GM12878 (cell line): ENCODE measurements around the gene CFAP61. TPM values are rescaled to one million over a fixed set of nuclear protein-coding genes. Genes with fewer than 3 reads are reported as not detected.

Experiments used
- ATAC-seq: fragments of 200-7000 bp; cut with Tn5 transposase; 3 replicates; pipeline ENCODE4 v1.9.1; 2020; ENCODE audit warnings: mild to moderate bottlenecking, moderate library complexity
- BruUV-seq: library from RNA; stranded (reverse); fragments of 400-500 nt; replicated peaks from 2 replicates; lab custom pipeline; 2021; lab: Mats Ljungman, UMichigan
- CTCF ChIA-PET: fragments of 300-600 bp; sonication (Branson Sonifier 250); formaldehyde crosslinking; extraction: SDS; loops from one replicate; lab custom pipeline; 2021; ENCODE audit warnings: inconsistent platforms; lab: Yijun Ruan, JAX
- POLR2A ChIA-PET: fragments of 350-600 bp; formaldehyde crosslinking; extraction: SDS; loops from one replicate; lab custom pipeline; 2021; ENCODE audit warnings: inconsistent platforms; lab: Charles Lee
- RAD21 ChIA-PET: fragments of 300-600 bp; sonication (Branson Sonifier 250); formaldehyde crosslinking; loops from one replicate; lab custom pipeline; 2023; ENCODE audit warnings: antibody characterized with exemption; ENCODE audit not compliant: unreplicated experiment; lab: Charles Lee
- SMC1A ChIA-PET: fragments of 300-600 bp; sonication (Branson Sonifier 250); formaldehyde crosslinking; loops from one replicate; lab custom pipeline; 2023; ENCODE audit not compliant: unreplicated experiment, uncharacterized antibody; lab: Charles Lee
- DNase-seq: peaks from one replicate; pipeline ENCODE4 v3.0.0-alpha.2; 2011; ENCODE audit warnings: low read depth, low spot score
- FAIRE-seq: peaks from 3 replicates; lab custom pipeline; 2011; peaks lifted over from hg19 to GRCh38; lab: Jason Lieb, UNC
- H2AFZ ChIP-seq: 2 replicates; pipeline ENCODE4 v1.6.0; 2011; ENCODE audit warnings: low read depth, low read length, control low read depth; ENCODE audit not compliant: control insufficient read depth
- H3K27ac ChIP-seq: 2 replicates; pipeline ENCODE4 v1.5.1; 2011; ENCODE audit warnings: control low read depth; ENCODE audit not compliant: control insufficient read depth, insufficient read depth
- H3K27me3 ChIP-seq, 2 experiments: replicated peaks in 1 of 2; 2 replicates each; pipeline versions ENCODE4 v1.6.0 to v1.6.1; 2011; ENCODE audit warnings: low read length in 1 of 2; ENCODE audit not compliant: control insufficient read depth in 2 of 2, insufficient read depth in 2 of 2
- H3K36me3 ChIP-seq, 2 experiments: 2 replicates each; pipeline ENCODE4 v1.5.1; 2011; ENCODE audit warnings: low read length in 1 of 2; ENCODE audit not compliant: control insufficient read depth in 2 of 2, insufficient read depth in 2 of 2
- H3K4me1 ChIP-seq: 2 replicates; pipeline ENCODE4 v1.6.1; 2011; ENCODE audit warnings: mild to moderate bottlenecking, low read length, moderate library complexity, mixed read lengths; ENCODE audit not compliant: control insufficient read depth, insufficient read depth
- H3K4me2 ChIP-seq: 2 replicates; pipeline ENCODE4 v1.6.0; 2011; ENCODE audit warnings: control low read depth; ENCODE audit not compliant: control insufficient read depth, insufficient read depth
- H3K4me3 ChIP-seq: fragments of 200-600 bp; sonication (generic); 2 replicates; pipeline ENCODE4 v1.5.1; 2016
- H3K79me2 ChIP-seq: 2 replicates; pipeline ENCODE4 v1.6.0; 2011; ENCODE audit warnings: low read length; ENCODE audit not compliant: control insufficient read depth, insufficient read depth
- H3K9ac ChIP-seq: 2 replicates; pipeline ENCODE4 v1.8.0; 2011; ENCODE audit warnings: low read length, control low read depth, mixed read lengths; ENCODE audit not compliant: control insufficient read depth, insufficient read depth
- H3K9me3 ChIP-seq: replicated peaks from 3 replicates; pipeline ENCODE4 v1.5.1; 2011; ENCODE audit warnings: mild to moderate bottlenecking, low read length; ENCODE audit not compliant: control insufficient read depth, insufficient read depth
- H4K20me1 ChIP-seq: 2 replicates; pipeline ENCODE4 v1.6.0; 2011; ENCODE audit not compliant: control insufficient read depth, insufficient read depth
- GABPA ChIP-seq: IDR thresholded peaks from 2 replicates; pipeline ENCODE4 v1.6.1; 2014; ENCODE audit warnings: antibody characterized with exemption, low read depth, mild to moderate bottlenecking, inconsistent platforms
- MTA2 ChIP-seq: fragments of 450-650 bp; IDR thresholded peaks from 2 replicates; pipeline ENCODE4 v1.6.1; 2016; ENCODE audit warnings: low read depth, mild to moderate bottlenecking, moderate library complexity
- NFXL1 ChIP-seq: fragments of 450-650 bp; IDR thresholded peaks from 2 replicates; pipeline ENCODE4 v1.6.1; 2017; ENCODE audit warnings: antibody characterized with exemption, mild to moderate bottlenecking, borderline replicate concordance
- NR2F1 ChIP-seq: fragments of 450-650 bp; conservative IDR thresholded peaks from 2 replicates; pipeline ENCODE4 v1.6.1; 2017; ENCODE audit warnings: mild to moderate bottlenecking
- POU2F2 ChIP-seq: IDR thresholded peaks from 3 replicates; pipeline ENCODE4 v1.6.1; 2011; ENCODE audit warnings: low read depth, mild to moderate bottlenecking, low read length, borderline replicate concordance
- RBBP5 ChIP-seq: fragments of 200-600 bp; sonication (generic); conservative IDR thresholded peaks from 2 replicates; pipeline ENCODE4 v1.6.1; 2016
- RELA ChIP-seq: fragments of 450-650 bp; IDR thresholded peaks from 2 replicates; pipeline ENCODE4 v1.8.0; 2014; ENCODE audit warnings: borderline replicate concordance; ENCODE audit not compliant: partially characterized antibody
- ZNF274 ChIP-seq: IDR thresholded peaks from one replicate; pipeline ENCODE4 v1.8.0; 2011; ENCODE audit not compliant: insufficient read length, insufficient read depth
- WGBS: methylation state at CpG from one replicate; pipeline ENCODE4 v1.1.6; 2016; ENCODE audit warnings: low lambda C conversion rate; ENCODE audit not compliant: insufficient replicate concordance, insufficient coverage; ENCODE audit errors: missing lambda C conversion rate; 5-methylcytosine and 5-hydroxymethylcytosine counted together
- in situ Hi-C: fragments of 300-500 bp; cut with MboI; formaldehyde crosslinking; loops from 9 replicates; pipeline ENCODE4 v1.14.3; 2018; ENCODE audit warnings: mixed read lengths
- intact Hi-C: fragments of 100-400 bp; cut with micrococcal nuclease; formaldehyde crosslinking; loops from one replicate; pipeline ENCODE4 v1.14.2; 2022; ENCODE audit not compliant: unreplicated experiment
- polyA plus RNA-seq, 11 experiments: library from polyadenylated mRNA; depleted of rRNA in 4 of 11; unstranded in 6 of 11; stranded (reverse) in 5 of 11; fragments of >200 nt; fragmentation: Nextera tagmentation in 4 of 11; fragmentation: Illumina TruSeq in 1 of 11; extraction: Ambion mirVana in 4 of 11; extraction: Trizol in 1 of 11; gene quantifications; 1 replicate in 1 of 11; 2 replicates in 10 of 11; pipeline versions ENCODE4 v1.2.1 to v1.2.3, GENCODE V29; 2011 to 2016; ENCODE audit warnings: inconsistent platforms in 2 of 11, missing spikeins in 2 of 11, low read depth in 1 of 11
- total RNA-seq, 4 experiments: library from RNA; depleted of rRNA in 3 of 4; stranded (reverse); fragments of >200 nt in 3 of 4; fragmentation: Illumina TruSeq in 1 of 4; extraction: Trizol in 1 of 4; gene quantifications; 2 replicates each; pipeline versions ENCODE4 v1.2.1 to v1.2.3, GENCODE V29; 2013 to 2021
- TF ChIP-seq, protein P1 (sequence below): fragments of 450-650 bp; formaldehyde crosslinking; IDR thresholded peaks from 2 replicates; pipeline ENCODE4 v1.4.0; 2022; ENCODE audit warnings: mild to moderate bottlenecking, moderate library complexity
- TF ChIP-seq, protein P2 (sequence below): IDR thresholded peaks from 2 replicates; pipeline ENCODE4 v1.6.1; 2012; ENCODE audit warnings: improper control_type of control experiment, low read depth, low read length; ENCODE audit not compliant: insufficient replicate concordance
- TF ChIP-seq, protein P3 (sequence below): fragments of 450-650 bp; IDR thresholded peaks from 2 replicates; pipeline ENCODE4 v1.6.1; 2016; ENCODE audit warnings: mild to moderate bottlenecking, moderate library complexity, borderline replicate concordance

The CFAP61 gene
- total and polyA plus RNA-seq, 10 of the 15 experiments (the other 5 are each of a cell fraction or from before 2014, with no cell fraction given): 0.11 to 0.41 (median 0.24) TPM; not detected in 7

GRCh38 chr20:20277894-20278335 is 225.6 kb downstream of the CFAP61 start:
- H3K4me3 ChIP-seq: no peak overlapping the region
- H3K9ac ChIP-seq: no peak overlapping the region
- RAD21 ChIA-PET: no interaction called here
- FAIRE-seq: no peak
- H4K20me1 ChIP-seq: no peaks in the 10 kb centered on the region
- DNase-seq: no peak
- H3K9me3 ChIP-seq: no peaks in the 10 kb centered on the region; the same call in 2 of the 3 replicates
- H2AFZ ChIP-seq: no peak overlapping the region
- 38% methylated on average over 3 of the region's 3 CpGs for whole genome bisulfite sequencing
- in situ Hi-C loops: no loop called here
- H3K27ac ChIP-seq: no peak overlapping the region
- no peaks in the 10 kb centered on the region for H3K79me2 ChIP-seq
- SMC1A ChIA-PET: no interaction called here
- CTCF ChIA-PET: no interaction called here
- no TSS peak for BruUV-seq
- POLR2A ChIA-PET: no interaction called here
- no peaks in the 10 kb centered on the region; a peak in 1 of 4 replicates for H3K27me3 ChIP-seq
- ATAC-seq: no peak
- no peak overlapping the region for H3K4me2 ChIP-seq
- no peaks in the 10 kb centered on the region for H3K36me3 ChIP-seq
- intact Hi-C loops: no loop called here
- no peaks in the 10 kb centered on the region for H3K4me1 ChIP-seq
- TF ChIP-seq MTA2: no peak
- no peak for TF ChIP-seq ZNF274
- no peak for TF ChIP-seq GABPA
- no peak for TF ChIP-seq NR2F1
- no peak for TF ChIP-seq RBBP5
- TF ChIP-seq, protein P1, sequence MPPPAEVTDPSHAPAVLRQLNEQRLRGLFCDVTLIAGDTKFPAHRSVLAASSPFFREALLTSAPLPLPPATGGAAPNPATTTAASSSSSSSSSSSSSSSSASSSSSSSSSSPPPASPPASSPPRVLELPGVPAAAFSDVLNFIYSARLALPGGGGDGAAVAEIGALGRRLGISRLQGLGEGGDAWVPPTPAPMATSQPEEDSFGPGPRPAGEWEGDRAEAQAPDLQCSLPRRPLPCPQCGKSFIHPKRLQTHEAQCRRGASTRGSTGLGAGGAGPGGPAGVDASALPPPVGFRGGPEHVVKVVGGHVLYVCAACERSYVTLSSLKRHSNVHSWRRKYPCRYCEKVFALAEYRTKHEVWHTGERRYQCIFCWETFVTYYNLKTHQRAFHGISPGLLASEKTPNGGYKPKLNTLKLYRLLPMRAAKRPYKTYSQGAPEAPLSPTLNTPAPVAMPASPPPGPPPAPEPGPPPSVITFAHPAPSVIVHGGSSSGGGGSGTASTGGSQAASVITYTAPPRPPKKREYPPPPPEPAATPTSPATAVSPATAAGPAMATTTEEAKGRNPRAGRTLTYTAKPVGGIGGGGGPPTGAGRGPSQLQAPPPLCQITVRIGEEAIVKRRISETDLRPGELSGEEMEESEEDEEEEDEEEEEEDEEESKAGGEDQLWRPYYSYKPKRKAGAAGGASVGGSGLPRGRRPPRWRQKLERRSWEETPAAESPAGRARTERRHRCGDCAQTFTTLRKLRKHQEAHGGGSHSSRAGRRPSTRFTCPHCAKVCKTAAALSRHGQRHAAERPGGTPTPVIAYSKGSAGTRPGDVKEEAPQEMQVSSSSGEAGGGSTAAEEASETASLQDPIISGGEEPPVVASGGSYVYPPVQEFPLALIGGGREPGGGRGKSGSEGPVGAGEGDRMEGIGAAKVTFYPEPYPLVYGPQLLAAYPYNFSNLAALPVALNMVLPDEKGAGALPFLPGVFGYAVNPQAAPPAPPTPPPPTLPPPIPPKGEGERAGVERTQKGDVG (CRISPR knock-in tag): no peak
- no peak for TF ChIP-seq NFXL1
- TF ChIP-seq, protein P2, sequence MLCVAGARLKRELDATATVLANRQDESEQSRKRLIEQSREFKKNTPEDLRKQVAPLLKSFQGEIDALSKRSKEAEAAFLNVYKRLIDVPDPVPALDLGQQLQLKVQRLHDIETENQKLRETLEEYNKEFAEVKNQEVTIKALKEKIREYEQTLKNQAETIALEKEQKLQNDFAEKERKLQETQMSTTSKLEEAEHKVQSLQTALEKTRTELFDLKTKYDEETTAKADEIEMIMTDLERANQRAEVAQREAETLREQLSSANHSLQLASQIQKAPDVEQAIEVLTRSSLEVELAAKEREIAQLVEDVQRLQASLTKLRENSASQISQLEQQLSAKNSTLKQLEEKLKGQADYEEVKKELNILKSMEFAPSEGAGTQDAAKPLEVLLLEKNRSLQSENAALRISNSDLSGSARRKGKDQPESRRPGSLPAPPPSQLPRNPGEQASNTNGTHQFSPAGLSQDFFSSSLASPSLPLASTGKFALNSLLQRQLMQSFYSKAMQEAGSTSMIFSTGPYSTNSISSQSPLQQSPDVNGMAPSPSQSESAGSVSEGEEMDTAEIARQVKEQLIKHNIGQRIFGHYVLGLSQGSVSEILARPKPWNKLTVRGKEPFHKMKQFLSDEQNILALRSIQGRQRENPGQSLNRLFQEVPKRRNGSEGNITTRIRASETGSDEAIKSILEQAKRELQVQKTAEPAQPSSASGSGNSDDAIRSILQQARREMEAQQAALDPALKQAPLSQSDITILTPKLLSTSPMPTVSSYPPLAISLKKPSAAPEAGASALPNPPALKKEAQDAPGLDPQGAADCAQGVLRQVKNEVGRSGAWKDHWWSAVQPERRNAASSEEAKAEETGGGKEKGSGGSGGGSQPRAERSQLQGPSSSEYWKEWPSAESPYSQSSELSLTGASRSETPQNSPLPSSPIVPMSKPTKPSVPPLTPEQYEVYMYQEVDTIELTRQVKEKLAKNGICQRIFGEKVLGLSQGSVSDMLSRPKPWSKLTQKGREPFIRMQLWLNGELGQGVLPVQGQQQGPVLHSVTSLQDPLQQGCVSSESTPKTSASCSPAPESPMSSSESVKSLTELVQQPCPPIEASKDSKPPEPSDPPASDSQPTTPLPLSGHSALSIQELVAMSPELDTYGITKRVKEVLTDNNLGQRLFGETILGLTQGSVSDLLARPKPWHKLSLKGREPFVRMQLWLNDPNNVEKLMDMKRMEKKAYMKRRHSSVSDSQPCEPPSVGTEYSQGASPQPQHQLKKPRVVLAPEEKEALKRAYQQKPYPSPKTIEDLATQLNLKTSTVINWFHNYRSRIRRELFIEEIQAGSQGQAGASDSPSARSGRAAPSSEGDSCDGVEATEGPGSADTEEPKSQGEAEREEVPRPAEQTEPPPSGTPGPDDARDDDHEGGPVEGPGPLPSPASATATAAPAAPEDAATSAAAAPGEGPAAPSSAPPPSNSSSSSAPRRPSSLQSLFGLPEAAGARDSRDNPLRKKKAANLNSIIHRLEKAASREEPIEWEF: no peak
- no peak for TF ChIP-seq POU2F2
- TF ChIP-seq, protein P3, sequence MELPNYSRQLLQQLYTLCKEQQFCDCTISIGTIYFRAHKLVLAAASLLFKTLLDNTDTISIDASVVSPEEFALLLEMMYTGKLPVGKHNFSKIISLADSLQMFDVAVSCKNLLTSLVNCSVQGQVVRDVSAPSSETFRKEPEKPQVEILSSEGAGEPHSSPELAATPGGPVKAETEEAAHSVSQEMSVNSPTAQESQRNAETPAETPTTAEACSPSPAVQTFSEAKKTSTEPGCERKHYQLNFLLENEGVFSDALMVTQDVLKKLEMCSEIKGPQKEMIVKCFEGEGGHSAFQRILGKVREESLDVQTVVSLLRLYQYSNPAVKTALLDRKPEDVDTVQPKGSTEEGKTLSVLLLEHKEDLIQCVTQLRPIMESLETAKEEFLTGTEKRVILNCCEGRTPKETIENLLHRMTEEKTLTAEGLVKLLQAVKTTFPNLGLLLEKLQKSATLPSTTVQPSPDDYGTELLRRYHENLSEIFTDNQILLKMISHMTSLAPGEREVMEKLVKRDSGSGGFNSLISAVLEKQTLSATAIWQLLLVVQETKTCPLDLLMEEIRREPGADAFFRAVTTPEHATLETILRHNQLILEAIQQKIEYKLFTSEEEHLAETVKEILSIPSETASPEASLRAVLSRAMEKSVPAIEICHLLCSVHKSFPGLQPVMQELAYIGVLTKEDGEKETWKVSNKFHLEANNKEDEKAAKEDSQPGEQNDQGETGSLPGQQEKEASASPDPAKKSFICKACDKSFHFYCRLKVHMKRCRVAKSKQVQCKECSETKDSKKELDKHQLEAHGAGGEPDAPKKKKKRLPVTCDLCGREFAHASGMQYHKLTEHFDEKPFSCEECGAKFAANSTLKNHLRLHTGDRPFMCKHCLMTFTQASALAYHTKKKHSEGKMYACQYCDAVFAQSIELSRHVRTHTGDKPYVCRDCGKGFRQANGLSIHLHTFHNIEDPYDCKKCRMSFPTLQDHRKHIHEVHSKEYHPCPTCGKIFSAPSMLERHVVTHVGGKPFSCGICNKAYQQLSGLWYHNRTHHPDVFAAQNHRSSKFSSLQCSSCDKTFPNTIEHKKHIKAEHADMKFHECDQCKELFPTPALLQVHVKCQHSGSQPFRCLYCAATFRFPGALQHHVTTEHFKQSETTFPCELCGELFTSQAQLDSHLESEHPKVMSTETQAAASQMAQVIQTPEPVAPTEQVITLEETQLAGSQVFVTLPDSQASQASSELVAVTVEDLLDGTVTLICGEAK: no peak
- TF ChIP-seq RELA: no peak
